ELF-1 (cell line): ENCODE results near the gene MEGF11.

Experiments
- DNase-seq: peaks from one replicate; pipeline ENCODE4 v3.0.0-alpha.2; 2016; ENCODE audit warnings: low read depth, low spot score

Gene MEGF11

DNA sequence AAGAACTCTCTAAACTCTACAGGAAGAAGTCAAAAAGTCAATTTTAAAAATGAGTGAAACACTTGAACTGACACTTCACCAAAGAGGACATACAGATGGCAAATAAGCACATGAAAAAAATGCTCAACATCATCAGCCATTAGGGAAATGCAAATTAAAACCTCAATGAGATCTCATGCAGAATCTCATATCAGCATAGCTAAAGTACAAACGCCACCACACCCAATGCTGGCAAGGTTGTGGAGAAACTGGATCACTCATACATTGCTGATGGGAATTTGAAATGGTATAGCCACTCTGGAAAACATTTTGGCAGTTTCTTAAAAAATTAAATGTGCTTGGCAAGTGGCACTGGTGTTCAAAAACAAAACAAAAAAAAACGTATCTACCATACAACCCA lies 34.2 kb downstream of the MEGF11 start:
- DNase-seq: no peak

DNA sequence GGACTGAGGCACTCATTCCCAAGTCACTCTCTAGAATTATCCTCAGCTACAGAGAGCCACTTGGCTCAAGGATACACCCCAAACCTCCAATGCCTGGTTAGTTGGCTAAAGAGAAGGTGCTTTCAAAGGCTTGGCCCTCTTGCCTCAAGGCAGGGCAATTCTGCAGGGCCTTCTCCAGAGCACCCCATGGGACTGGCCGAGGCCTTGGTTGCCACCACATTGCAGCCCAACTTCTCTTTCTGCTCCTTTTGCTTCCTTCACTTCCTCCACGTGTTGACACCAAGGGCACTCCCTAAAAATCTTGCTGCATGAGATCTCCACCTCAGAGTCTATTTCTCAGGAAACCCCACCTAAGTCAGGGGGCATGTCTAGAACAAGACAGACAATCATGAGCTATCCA lies 36.7 kb downstream of the MEGF11 start:
- no peak for DNase-seq

DNA sequence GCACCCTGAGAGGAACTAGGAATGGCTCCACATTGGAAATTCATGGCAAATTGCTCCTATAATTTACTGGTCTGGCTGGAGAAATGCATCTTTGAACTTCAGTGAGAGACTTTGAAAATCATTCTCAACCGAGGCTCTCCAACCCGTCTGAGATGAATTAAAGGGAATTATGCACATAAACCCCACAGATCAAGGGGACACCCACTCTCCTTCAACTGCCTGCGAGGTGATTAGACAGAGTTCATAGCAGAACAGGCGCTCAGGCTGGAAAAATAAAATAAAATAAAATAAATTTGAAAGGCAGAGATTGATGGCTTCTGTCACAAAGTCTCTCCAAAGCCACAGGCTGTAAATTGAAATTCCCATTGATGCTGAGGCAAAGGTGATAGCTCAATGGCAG lies 37.7 kb downstream of the MEGF11 start:
- no peak for DNase-seq

DNA sequence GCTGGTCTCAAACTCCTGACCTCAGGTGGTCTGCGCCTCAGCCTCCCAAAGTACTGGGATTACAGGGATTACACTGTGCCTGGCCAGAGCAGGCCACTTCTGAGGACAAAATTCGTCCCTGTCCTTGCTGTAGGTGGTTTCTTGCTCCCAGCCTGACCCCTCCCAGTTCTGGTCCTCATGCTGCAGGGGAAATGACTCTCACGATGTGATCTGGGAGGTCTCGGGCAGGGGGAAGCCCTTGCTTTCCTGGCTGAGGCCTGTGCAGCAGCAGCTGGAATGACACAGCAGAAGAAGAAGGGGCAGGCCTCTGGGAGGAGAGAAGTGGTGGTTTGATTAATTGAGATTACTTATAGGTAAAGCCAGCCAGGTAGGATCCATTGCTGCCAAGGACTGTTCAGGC lies 39.3 kb downstream of the MEGF11 start:
- DNase-seq: no peak

DNA sequence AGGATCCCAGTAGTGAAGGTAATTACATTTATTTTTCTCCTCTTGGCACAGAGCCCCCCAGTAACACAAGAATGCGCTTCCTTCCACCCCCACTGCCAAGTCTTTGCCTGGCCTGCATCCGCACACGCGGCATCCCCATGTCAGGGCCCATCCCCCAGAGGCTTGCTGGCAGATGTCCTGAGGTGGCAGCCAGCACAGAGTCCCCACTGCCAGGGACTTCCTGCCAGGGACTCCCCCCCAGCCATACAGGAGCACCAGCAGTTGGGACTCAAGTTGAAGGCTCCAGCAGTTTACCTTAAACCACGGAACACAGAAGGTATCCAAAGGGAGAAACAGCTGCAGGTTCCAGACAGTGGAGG lies 41.0 kb downstream of the MEGF11 start:
- DNase-seq: no peak

DNA sequence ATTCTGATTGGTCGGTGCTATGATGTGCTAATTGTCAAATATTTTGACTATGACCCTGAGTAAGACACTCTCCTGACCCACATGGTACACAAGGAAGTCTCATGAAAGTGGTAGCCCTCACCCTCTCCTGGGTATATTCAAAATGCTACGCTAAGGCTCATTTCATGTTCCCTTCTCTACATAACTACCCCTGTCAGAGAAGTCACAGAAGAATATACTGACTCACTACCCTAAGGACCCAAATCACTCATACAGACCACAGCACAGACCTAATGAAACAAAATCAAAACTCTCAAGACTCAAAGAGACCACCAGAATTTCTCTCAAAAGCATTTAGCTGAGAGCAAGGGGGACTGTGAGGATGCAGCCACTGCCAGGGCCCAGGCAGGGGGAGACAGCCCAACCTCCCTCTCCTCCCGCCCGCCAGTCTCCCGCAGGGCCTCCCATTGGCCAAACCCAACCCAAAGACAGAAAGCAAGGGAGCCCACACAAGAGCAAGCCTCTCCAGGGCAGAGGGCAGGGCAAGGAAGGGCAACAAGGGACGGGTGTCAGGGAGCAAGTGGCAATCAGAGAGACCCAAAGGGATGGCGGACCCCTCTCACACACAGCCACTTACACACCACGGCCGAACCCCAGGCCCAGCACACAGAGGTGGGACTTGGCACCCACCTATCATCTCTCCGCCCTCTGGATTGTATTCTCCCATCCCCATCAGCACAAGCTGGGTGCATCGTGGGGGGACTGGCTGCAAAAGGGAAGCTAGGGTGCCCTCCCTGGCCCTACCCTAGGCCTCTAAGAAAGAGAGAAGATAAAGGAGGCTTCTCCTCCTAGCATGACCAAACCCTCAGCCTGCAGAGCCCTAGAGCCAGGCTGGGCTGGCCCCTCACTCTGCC lies 41.6 kb downstream of the MEGF11 start:
- DNase-seq: no peak

DNA sequence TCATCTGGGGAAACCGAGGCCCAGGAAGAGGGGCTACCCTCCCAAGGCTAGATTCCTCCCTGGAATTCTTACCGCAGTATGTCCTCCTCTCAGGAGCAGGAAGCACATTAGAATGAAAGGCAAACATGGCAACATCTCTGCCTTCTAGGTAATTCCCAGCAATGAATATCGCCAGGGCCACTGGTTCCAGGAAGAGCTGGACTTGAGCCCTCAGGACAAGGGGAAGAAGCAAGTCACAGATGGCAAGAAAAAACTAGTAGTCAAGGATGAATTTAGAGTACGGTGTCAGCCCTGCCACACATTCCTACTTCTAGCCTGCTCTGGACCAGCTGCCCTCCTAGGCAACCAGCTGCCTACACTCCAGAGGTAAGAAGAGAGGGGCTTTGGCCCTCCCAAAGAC lies 42.9 kb downstream of the MEGF11 start:
- DNase-seq: no peak

DNA sequence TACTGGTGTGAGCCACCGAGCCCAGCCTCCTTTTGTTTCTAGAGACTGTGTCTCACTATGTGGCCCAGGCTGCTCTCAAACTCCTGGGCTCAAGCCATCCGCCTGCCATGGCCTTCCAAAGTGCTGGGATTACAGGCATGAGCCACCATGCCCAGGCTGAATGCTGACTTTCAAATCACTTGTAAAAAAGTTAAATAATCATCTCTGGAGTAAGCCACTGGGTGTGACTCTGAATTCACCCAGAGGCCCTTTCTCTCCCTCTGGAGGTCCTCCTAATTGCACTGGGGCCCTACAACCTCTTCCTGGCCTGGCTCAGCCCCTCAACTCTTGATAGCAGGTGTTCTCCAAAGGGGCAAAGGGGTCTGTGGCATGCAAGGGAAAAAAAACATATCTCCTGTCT lies 54.8 kb downstream of the MEGF11 start:
- no peak for DNase-seq

DNA sequence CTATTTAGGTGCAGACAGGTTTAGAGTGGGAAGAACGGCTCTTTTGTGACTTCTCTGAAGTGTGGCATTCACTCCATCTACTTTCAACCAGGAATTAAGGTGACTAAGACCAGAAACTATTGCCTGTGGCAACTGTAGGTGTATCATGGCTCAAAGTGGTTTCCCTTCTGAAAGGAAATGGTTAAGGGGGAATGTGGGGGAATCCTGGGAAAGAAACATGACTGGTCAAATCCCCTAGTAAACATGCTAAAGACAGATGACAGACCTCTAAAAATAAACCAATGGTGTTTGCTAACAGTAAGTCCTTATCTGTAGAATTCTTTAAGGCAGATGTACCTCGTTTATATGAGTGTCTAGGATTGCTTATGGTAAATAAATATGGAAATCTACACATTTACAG lies 56.9 kb downstream of the MEGF11 start:
- DNase-seq: no peak

DNA sequence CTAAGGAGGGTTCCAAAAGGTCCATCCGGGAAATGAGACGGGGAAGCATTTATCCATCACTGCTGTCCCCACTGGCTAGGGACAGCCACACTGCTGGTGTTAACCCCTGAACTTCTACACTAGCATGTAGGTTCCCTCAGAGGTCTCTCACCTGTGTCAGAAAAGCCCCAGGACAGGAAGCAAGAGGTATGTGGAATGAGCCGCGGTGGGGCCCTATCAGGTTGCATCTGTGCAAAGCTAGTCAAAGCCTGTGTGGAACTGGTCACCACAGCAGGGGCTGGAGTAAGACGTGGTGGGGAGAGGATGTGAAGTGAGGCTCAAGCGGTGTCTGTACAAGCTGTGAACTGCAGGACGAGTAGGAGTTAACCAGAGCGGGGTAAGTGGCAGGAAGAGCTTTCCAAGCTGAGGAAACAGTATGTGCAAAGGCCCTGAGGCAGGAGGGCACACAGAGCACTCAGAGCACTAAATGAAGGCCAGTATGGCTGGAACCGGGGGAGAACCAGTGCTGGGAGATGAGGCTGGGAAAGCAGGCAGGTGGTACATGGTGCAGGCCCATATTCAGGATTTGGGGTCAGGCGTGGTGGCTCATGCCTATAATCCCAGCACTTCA lies 57.8 kb downstream of the MEGF11 start:
- DNase-seq: no peak

DNA sequence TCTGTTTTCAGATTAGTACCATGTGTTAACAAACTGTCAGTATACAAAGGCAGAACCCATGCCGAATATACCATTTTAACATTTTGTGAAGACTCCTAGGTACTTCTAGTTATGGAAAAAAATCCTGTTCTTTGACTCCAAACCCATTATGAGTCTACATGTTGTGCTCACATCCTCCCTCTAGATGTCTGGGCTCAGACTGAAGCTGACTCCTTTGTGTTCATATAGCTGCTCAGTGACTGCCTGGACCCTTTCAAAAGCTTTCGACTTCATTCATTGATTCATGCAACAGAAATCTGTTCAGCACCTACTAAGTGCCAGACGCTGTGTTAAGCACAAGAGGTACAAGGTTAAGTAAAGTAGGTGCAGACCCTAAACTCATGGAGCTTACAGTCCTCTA lies 60.5 kb downstream of the MEGF11 start:
- DNase-seq: no peak

DNA sequence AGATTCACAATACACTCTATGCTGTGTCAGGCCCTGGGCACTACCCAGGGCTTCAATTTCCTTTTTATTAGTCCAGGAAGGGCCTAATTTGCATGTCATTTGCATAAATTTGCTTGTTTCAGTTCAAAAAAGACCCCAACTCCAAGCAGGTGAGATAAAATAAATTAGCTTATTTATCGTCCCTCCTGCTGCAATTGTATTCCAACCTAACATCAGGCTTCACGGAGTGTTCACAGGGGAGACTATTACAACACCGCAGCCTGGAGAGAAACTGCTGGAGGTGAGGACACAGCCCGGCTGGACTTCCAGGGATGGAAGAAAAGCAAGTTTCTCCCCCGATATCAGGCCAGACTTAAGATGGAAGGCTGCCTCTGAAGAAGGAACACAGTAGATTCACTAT lies 62.8 kb downstream of the MEGF11 start:
- no peak for DNase-seq

DNA sequence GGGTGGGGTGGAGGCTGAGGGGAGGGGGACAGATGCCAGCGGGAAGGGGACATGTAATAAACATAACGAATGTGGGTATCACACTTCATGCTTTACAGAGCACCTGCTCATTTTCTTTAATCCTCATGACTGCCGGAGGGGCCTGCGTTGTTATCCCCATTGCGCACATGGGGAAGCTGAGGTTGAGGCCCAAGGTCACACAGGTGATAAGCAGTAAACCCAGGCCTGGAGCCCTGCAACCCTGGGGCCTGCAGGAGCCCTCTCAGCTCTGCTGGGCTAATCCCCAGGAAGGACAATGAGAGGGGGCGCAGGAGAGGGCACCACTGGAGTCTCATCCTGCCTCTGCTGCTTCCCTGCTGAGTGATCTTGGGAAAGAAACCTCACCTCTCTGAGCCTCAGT lies 64.3 kb downstream of the MEGF11 start:
- no peak for DNase-seq

DNA sequence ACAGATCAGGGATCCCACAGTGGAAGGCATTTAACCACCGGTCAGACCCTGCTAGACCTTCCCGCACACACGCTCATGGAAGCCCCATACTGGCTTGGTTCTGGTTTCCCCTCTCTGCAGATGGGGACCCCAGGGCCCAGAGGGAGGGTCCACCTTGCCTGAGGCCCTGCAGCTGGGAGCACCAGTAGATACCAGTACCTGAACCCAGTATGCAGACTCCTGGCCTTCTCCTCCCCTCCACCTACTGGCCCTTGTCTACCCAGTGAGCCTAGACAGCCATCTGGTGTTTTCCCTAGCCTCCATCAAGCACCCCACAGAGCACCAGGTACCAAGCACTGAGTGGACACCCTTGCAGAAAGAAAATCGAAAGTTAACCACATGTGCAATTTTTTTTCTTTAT lies 65.1 kb downstream of the MEGF11 start:
- no peak for DNase-seq

DNA sequence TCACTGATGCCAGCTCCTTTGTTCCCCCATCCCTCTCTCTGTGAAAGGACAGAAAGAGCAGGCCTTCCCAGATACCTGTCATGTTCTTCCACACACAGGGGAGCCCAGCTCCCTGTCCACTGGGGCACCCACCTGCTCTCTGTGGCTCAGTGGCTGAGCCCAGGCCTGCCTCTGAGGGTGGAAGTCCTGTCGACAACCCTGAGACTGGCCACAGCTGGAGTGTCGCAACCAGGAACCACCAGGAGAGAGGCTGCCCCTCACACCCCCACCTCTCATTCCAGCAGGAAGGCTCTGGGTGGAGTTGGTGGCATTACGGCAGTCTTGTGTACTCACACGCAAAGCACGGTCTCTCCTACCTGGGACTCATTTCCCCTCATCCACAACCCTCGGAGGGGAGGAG lies 66.3 kb downstream of the MEGF11 start:
- DNase-seq: no peak

DNA sequence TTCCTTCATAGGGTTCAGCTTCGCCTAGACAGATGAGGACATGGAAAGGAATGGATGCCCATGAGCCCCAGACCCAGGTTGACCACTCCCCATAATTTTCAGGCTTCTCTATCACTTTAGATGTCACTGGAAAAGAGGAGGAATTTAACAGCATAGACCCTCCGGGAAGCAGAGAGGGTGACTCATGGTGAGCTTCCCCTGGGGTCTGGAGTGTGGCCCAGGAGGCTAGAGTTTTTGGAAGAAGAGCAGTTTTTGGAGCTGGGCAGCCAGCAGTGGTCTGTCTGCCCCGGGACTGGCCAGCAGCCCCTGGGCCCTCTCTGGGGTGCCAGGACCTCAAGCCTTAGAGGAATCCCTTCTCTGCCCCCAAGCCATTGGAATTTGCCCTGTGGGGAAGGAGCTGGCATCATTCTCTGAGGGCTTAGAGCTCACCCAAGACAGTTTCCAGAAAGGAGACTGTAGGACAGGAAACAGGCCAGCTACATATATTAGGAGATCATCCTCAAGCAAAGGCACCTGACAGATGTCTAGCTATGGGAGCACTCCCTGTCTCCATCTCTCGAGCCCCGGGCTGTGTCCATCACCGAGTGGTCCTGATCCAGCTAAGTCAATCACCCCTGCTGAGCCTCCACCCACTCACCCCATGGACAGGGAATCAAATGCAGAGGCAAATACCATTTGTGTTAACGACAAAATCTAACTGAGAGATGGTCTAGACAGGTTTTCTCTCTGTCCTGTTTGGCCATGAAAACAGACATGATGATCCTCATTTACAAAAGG lies 67.3 kb downstream of the MEGF11 start:
- no peak for DNase-seq

DNA sequence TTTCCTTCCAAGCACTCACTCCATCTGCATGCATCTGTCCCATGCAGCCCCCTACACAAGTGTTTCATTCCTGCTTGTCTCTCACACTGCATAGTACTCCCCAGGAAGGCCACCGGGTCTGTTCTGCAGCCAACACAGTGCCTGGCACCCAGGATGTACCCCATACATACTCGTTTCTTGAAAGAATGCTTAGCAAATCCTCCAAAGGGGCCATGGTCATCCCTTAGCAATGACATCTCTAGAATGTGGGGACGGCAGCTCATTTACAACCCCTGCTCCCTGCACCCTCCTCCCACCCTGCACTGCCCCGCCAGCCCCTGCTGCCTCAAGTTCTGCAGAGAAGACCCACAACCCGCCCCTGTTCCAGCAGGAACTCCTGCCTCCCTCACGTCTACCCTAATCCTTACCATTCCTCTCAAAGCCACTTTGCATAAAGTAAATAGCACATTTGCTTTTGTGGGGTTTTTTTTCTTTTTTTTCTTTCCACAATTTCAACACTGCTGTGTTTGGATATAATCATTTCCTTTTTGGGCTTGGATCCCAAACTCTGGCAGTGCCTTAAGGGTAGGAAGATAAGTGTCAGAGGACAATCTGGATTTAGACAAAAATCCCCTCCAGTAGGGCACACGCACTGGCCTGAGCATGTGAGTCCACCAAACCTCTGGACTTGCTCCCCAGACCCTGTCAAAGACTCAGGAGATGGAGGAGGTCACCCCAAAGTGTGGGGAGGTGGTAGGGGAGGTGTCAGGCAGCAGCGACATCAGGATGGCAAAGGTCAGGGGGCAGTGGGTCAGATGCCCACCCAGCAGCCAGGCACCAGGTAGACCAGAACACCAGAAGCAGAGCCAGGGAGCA lies 68.4 kb downstream of the MEGF11 start:
- no peak for DNase-seq

DNA sequence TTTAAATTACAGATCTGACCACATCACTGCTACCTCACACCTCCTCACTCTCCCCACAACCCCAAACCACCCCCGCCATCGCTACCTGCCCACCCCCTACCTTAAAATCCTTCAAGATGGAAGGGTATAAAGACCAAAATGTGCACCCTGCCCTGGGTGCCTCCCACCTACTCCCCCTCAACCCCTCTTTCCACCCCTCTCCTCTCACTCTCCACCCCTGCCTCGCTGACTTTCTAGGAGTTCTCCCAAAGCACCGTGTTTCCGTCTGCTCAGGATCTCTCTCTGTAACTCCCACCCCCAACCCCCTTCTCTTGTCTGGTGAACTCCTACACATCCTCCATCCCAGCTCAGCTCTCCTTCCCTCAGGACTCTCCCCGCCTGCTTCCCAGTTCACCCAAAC lies 69.1 kb downstream of the MEGF11 start:
- DNase-seq: no peak

DNA sequence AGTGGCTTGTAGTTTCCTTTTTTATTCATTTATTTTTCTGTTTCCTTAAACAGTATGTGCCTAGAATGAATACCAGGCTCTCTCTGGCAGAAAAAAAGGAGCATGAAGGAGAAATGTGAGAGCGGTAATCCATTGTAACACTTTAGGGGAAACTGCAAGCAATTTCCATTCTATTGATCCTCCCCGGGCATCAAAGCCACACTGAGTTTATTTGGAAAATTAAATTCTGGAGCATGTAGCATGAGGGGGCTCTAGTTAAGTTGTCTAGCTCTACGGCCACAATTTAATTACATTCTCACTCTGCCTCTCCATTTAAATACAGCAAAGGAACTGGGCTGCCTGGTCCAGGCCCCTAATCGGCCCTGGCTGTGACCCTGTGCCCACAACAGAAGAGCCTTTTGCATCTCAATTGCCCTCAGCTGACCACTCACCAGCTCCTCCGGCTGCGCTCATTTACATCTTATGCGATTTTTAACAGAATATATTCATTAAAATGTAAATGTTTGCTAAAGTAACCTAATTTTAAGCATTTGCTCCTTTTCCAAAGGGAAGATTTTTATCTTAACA lies 72.9 kb downstream of the MEGF11 start:
- no peak for DNase-seq

DNA sequence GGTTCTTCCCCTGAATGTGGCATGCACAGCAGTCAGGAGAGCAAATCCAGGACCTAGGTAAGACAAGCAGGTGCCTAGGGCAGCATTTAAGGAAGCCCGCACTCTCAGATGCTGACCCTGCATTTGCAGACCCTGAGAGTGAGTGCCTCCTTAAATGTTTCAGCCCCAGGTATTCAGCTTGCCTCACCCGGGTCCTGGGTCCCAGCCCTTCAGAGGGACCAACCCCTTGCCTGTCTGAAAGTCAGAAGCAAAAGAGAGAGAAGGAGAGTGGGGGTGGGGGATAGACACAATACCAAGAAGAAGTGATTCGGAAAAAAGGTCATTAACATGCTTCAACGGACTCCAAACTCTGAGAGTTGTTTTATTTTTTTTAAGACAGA lies 75.0 kb downstream of the MEGF11 start:
- DNase-seq: peak; percentile 74

DNA sequence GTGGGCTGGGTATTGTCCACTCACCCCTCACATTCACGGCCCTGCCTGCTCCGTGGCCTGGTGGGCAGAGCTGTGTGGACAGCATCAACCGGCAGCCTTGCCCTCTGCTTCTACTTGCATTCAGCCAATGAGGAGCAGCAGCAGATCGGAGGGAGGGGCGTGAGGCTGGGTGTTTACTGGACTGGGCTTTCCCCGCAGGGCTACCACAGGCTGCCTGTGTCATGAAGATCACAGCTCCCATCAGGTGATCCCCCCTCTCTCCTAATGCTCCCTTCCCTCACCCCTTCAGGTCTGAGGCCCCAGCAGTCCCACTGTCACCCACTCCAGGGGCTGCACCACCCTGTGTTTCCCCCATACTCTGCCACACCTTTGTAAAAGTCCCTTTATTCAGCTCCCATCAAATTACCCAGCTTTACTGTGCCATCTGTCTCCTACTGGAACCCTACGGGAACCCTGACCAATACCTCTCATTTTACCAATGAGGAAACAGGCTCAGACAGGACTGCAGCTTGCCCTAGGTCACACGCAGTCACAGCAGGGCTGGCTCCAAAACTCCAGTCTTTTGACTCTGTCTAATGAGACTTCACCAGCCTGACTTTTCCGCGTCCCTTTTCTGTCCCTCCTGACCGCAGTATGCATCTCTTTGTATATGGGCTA lies 81.1 kb downstream of the MEGF11 start:
- peak; percentile 61 for DNase-seq
